Spleen (tissue), 11 donors: Measurements from ENCODE around the gene CHPF. TPM values are rescaled to one million over a fixed set of nuclear protein-coding genes. Genes with fewer than 3 reads are reported as not detected.

ENCODE experiments used
- DNase-seq: peaks from one replicate; pipeline ENCODE4 v3.0.0-alpha.2; 2020
- H3K27ac ChIP-seq, 8 donors: fragments of 200-600 bp; sonication (generic) in 7 of 8; 1 replicate in 4 of 8; 2 replicates in 4 of 8; pipeline versions ENCODE4 v1.5.0 to v1.8.0; 2016 to 2021; ENCODE audit warnings: inconsistent platforms in 4 of 8, mild to moderate bottlenecking in 4 of 8, moderate library complexity in 1 of 8
- H3K27me3 ChIP-seq, 7 donors: fragments of 200-600 bp; sonication (generic) in 6 of 7; replicated peaks in 1 of 7; 1 replicate in 4 of 7; 2 replicates in 3 of 7; pipeline versions ENCODE4 v1.5.0 to v1.8.0; 2016 to 2021; ENCODE audit warnings: inconsistent platforms in 3 of 7, mild to moderate bottlenecking in 1 of 7
- H3K36me3 ChIP-seq, 6 donors: fragments of 200-600 bp; sonication (generic) in 5 of 6; 1 replicate in 4 of 6; 2 replicates in 2 of 6; pipeline versions ENCODE4 v1.5.0 to v1.8.0; 2016 to 2021; ENCODE audit warnings: inconsistent platforms in 2 of 6
- H3K4me1 ChIP-seq, 6 donors: fragments of 200-600 bp; sonication (generic) in 5 of 6; 1 replicate in 3 of 6; 2 replicates in 3 of 6; pipeline versions ENCODE4 v1.5.0 to v1.8.0; 2016 to 2021; ENCODE audit warnings: inconsistent platforms in 3 of 6
- H3K4me3 ChIP-seq, 8 donors: fragments of 200-600 bp; sonication (generic) in 7 of 8; 1 replicate in 4 of 8; 2 replicates in 4 of 8; pipeline versions ENCODE4 v1.5.0 to v1.8.0; 2016 to 2021; ENCODE audit warnings: inconsistent platforms in 4 of 8, mild to moderate bottlenecking in 4 of 8, moderate library complexity in 2 of 8
- H3K9me3 ChIP-seq, 8 donors: fragments of 200-600 bp; sonication (generic) in 7 of 8; 1 replicate in 4 of 8; 2 replicates in 4 of 8; pipeline versions ENCODE4 v1.5.0 to v1.8.0; 2016 to 2021; ENCODE audit warnings: inconsistent platforms in 4 of 8
- POLR2A ChIP-seq, 3 donors: fragments of 450-650 bp; IDR thresholded peaks; one replicate each; pipeline ENCODE4 v1.5.1; 2017; ENCODE audit warnings: antibody characterized with exemption in 3 of 3, mild to moderate bottlenecking in 1 of 3
- POLR2AphosphoS5 ChIP-seq, 3 donors: sonication (generic); formaldehyde crosslinking; IDR thresholded peaks; one replicate each; pipeline ENCODE4 v1.5.1; 2017; ENCODE audit warnings: antibody characterized with exemption in 3 of 3
- WGBS, 5 donors: extraction: QIAGEN DNeasy Blood & Tissue Kit in 3 of 5; methylation state at CpG; one replicate each; pipeline versions ENCODE4 v1.1.5 to v1.1.7; 2013 to 2018; 5-methylcytosine and 5-hydroxymethylcytosine counted together
- intact Hi-C: fragments of 100-400 bp; cut with DNase I; formaldehyde crosslinking; loops from one replicate; pipeline ENCODE4 v1.15.0; 2023; ENCODE audit warnings: low total_unique reads
- polyA plus RNA-seq, 3 donors: library from polyadenylated mRNA; stranded (reverse); fragments of 200-250 nt; gene quantifications; one replicate each; pipeline ENCODE4 v1.2.1, GENCODE V29; 2013
- total RNA-seq, 7 donors: library from RNA; depleted of rRNA in 3 of 7; stranded (reverse); fragments of >200 nt in 3 of 7; fragmentation: NEBNext Ultra II Directional in 4 of 7; extraction: Animal tissue kit (Norgen Biotek cat#: 25700) in 4 of 7; gene quantifications; one replicate each; pipeline versions ENCODE4 v1.1.0 to v1.2.1, GENCODE V29; 2016 to 2021
- TF ChIP-seq, protein P1 (sequence below), 11 experiments: fragments of 200-600 bp in 7 of 11; fragments of 450-650 bp in 4 of 11; sonication (generic) in 4 of 11; IDR thresholded peaks in 8 of 11; conservative IDR thresholded peaks in 3 of 11; 1 replicate in 7 of 11; 2 replicates in 4 of 11; pipeline versions ENCODE4 v1.4.0 to v1.8.0; 2016 to 2021; ENCODE audit warnings: antibody characterized with exemption in 11 of 11, inconsistent platforms in 4 of 11, mild to moderate bottlenecking in 1 of 11
- donor health status: healthy with polysubstance abuse.
- donor health status: DM: no; HTN: no; CAD: no; lungs with moderate emphysema.
- donor health status: DM: no; HTN: no; CAD: no.
- donor health status: Bipolar disorder and iron deficiency.
- donor health status: healthy.
- donor health status: DM: no; HTN: no; CAD: no.
- donor health status: DM: yes; HTN: yes; CAD: no.

The CHPF gene
- total and polyA plus RNA-seq, 10 donors, result 2.8 to 26.2 (median 13.2) TPM

- Histone ChIP-seq H3K4me3 (no peak overlapping the region), H3K4me1 (peaks cover 15 to 34% (median 30%) of the 10 kb centered on the region in 6 donors), H3K27ac (no peak overlapping the region), H3K27me3 (peaks cover 0 to 86% (median 7%) of the 10 kb centered on the region in 7 donors), H3K9me3 (no peaks in the 10 kb centered on the region), H3K36me3 (peaks cover 0 to 20% (median 6%) of the 10 kb centered on the region in 6 donors)
- peak; percentile 74 for DNase-seq
- TF ChIP-seq POLR2A (IDR thresholded peaks at IDR 0.05), result no peak
- no peak for TF ChIP-seq POLR2AphosphoS5 (IDR thresholded peaks at IDR 0.05)
- TF ChIP-seq, protein P1, sequence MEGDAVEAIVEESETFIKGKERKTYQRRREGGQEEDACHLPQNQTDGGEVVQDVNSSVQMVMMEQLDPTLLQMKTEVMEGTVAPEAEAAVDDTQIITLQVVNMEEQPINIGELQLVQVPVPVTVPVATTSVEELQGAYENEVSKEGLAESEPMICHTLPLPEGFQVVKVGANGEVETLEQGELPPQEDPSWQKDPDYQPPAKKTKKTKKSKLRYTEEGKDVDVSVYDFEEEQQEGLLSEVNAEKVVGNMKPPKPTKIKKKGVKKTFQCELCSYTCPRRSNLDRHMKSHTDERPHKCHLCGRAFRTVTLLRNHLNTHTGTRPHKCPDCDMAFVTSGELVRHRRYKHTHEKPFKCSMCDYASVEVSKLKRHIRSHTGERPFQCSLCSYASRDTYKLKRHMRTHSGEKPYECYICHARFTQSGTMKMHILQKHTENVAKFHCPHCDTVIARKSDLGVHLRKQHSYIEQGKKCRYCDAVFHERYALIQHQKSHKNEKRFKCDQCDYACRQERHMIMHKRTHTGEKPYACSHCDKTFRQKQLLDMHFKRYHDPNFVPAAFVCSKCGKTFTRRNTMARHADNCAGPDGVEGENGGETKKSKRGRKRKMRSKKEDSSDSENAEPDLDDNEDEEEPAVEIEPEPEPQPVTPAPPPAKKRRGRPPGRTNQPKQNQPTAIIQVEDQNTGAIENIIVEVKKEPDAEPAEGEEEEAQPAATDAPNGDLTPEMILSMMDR (IDR thresholded peaks at IDR 0.05 in 8 of 11, conservative IDR thresholded peaks at IDR 0.05 in 3 of 11), result no peak
- intact Hi-C loops, result loop anchor here (10.0 kb wide), 1 partner anchor 64 kb away; no protein-coding TSS in a partner anchor
- WGBS, 5 donors, result 90 to 98% (median 91%) methylated on average over 9 to 32 of the region's 32 CpGs
These were observed 4.4 kb downstream of the CHPF start for GRCh38 chr2:219538956-219539788.

DNA sequence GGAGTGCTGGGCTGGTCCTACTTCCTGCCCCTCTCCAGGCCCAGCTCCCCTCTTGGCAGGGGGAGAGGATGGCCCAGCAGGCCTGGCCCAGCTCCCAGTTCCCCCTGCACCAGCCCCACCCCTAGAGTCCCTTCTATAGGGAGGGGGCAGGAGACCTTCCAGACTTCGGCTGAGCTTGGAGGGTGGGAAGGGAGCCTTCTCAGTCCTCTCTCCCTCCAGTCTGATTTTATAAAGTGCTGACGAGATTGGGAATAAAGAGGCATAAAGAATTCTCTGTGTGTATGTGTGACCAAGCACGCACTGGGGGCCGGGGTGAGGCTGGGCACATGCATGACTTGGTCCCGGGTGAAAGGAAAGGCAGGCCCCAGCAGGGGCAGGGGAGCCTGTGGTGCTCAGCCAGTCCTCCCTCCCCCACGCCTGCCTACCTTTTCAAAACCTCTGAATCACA lies 5.1 kb downstream of the CHPF start:
- H3K27ac ChIP-seq, result no peak overlapping the region
- H3K27me3 ChIP-seq, result peaks cover 0 to 81% (median 6%) of the 10 kb centered on the region in 7 donors
- H3K4me3 ChIP-seq, result no peak overlapping the region
- H3K4me1 ChIP-seq, result peaks cover 11 to 27% (median 23%) of the 10 kb centered on the region in 6 donors
- DNase-seq, result no peak
- TF ChIP-seq, protein P1 (IDR thresholded peaks at IDR 0.05 in 8 of 11, conservative IDR thresholded peaks at IDR 0.05 in 3 of 11), result no peak
- TF ChIP-seq POLR2AphosphoS5 (IDR thresholded peaks at IDR 0.05), result no peak
- no peak for TF ChIP-seq POLR2A (IDR thresholded peaks at IDR 0.05)
- no peaks in the 10 kb centered on the region for H3K9me3 ChIP-seq
- 61 to 78% (median 77%) methylated on average over 6 of the region's 6 CpGs for WGBS, 5 donors
- intact Hi-C loops, result loop anchor here (10.0 kb wide), 1 partner anchor 64 kb away; no protein-coding TSS in a partner anchor
- peaks cover 0 to 20% (median 6%) of the 10 kb centered on the region in 6 donors for H3K36me3 ChIP-seq

- Histone ChIP-seq H3K4me1 (peaks cover 11 to 21% (median 17%) of the 10 kb centered on the region in 6 donors), H3K27me3 (peaks cover 0 to 81% (median 5%) of the 10 kb centered on the region in 7 donors), H3K9me3 (no peaks in the 10 kb centered on the region), H3K27ac (no peak overlapping the region), H3K4me3 (no peak overlapping the region), H3K36me3 (peaks cover 0 to 20% (median 6%) of the 10 kb centered on the region in 6 donors)
- TF ChIP-seq POLR2AphosphoS5 (IDR thresholded peaks at IDR 0.05), result no peak
- no peak for TF ChIP-seq POLR2A (IDR thresholded peaks at IDR 0.05)
- TF ChIP-seq, protein P1 (IDR thresholded peaks at IDR 0.05 in 8 of 11, conservative IDR thresholded peaks at IDR 0.05 in 3 of 11), result no peak
- WGBS, 5 donors, result 29 to 69% (median 65%) methylated on average over 6 to 14 of the region's 15 CpGs
- no peak for DNase-seq
- intact Hi-C loops, result loop anchor here (10.0 kb wide), 1 partner anchor 63 kb away; no protein-coding TSS in a partner anchor
These were observed 5.7 kb downstream of the CHPF start for GRCh38 chr2:219537657-219538488.
